Bronchus fibroblast of lung (primary cell): ENCODE results near the gene DCT. TPM values are rescaled to one million over a fixed set of nuclear protein-coding genes. Genes with fewer than 3 reads are reported as not detected.

Experiments used
- total RNA-seq: library from RNA; depleted of rRNA; stranded (reverse); fragments of >200 nt; gene quantifications from 2 replicates; pipeline ENCODE4 v1.2.3, GENCODE V29; 2015

The DCT gene
- not detected in 2 replicates for total RNA-seq

DNA sequence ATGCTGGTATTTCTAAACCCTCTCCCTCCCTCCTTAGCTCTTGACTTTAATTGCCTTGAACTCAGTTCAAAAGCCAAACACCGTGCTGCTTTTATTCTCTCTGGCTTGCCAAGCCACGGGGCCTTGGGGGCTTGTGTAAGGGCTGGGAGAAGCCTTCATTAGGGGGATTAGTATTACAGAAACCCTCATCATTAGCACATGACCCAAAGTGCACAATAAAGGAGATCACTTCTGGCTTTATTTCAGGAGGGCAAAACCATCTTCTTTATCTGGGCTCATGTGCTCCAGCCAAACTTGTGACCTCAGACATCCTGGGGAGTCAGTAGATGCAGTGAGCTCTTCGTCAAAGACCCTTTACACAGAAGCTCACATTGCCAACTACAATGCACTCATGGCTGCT is at the start of gene DCT:
Gene DCT (minus strand): TSS at position 67 of the 400 bp plus-strand sequence. CDS start 427 bp downstream, outside the sequence.

Other genes with a start within 250 kb of the DCT start
- gene TGDS, start 116.5 kb upstream of the DCT start, total RNA-seq, result 8.0 and 13.1 TPM in 2 replicates
- 6.4 and 6.9 TPM in 2 replicates for gene GPR180, start 122.2 kb upstream of the DCT start, total RNA-seq
- not detected in 2 replicates for gene SOX21, start 232.9 kb upstream of the DCT start, total RNA-seq